D721Med (cell line): ENCODE results near the gene KLF11.
A peak's percentile ranks its signal among the peaks of the same experiment; 100 is the strongest.

Experiments
- DNase-seq: peaks from one replicate; pipeline ENCODE4 v3.0.0; 2011; ENCODE audit warnings: low spot score; ENCODE audit not compliant: insufficient read length
- FAIRE-seq: peaks from 2 replicates; lab custom pipeline; 2011; peaks lifted over from hg19 to GRCh38; lab: Jason Lieb, UNC
- TF ChIP-seq, protein P1 (sequence below): IDR thresholded peaks from 2 replicates; pipeline ENCODE4 v1.5.1; 2012; ENCODE audit warnings: mild to moderate bottlenecking, control low read depth; ENCODE audit not compliant: insufficient read depth; ENCODE audit errors: missing control alignments

Gene KLF11

DNA sequence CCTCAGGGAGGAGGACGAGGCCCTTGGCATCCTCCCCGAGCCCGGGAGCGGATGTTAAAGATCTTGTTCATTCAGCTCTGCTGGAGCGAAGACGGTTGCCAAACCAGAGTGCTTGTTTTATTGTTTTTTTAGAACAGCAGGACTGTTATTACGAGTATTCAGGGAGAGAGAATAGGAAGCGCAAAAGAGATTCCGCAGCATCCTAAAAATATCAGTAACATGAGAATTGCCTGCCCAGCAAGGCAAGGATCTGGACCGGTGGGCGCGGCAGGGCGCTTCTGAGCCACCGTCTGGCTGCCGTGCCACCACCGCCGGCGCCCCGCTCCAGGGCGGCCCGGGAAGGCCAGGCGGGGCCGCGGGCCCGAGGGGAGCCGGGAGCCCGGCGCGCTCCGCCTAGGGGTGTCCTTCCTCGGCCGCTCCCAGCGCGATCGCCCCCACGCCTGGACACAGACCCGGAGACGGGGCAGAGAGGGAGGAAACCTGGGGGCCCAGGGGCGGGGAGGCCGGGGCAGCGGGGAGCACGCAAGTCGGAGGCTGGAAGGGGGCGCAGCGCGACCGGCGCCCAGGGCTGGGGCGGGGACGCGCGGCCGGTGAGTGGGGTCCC lies 36.0 kb downstream of the KLF11 start:
- DNase-seq (no peak), FAIRE-seq (no peak)
- TF ChIP-seq, protein P1, sequence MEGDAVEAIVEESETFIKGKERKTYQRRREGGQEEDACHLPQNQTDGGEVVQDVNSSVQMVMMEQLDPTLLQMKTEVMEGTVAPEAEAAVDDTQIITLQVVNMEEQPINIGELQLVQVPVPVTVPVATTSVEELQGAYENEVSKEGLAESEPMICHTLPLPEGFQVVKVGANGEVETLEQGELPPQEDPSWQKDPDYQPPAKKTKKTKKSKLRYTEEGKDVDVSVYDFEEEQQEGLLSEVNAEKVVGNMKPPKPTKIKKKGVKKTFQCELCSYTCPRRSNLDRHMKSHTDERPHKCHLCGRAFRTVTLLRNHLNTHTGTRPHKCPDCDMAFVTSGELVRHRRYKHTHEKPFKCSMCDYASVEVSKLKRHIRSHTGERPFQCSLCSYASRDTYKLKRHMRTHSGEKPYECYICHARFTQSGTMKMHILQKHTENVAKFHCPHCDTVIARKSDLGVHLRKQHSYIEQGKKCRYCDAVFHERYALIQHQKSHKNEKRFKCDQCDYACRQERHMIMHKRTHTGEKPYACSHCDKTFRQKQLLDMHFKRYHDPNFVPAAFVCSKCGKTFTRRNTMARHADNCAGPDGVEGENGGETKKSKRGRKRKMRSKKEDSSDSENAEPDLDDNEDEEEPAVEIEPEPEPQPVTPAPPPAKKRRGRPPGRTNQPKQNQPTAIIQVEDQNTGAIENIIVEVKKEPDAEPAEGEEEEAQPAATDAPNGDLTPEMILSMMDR, result no peak

DNA sequence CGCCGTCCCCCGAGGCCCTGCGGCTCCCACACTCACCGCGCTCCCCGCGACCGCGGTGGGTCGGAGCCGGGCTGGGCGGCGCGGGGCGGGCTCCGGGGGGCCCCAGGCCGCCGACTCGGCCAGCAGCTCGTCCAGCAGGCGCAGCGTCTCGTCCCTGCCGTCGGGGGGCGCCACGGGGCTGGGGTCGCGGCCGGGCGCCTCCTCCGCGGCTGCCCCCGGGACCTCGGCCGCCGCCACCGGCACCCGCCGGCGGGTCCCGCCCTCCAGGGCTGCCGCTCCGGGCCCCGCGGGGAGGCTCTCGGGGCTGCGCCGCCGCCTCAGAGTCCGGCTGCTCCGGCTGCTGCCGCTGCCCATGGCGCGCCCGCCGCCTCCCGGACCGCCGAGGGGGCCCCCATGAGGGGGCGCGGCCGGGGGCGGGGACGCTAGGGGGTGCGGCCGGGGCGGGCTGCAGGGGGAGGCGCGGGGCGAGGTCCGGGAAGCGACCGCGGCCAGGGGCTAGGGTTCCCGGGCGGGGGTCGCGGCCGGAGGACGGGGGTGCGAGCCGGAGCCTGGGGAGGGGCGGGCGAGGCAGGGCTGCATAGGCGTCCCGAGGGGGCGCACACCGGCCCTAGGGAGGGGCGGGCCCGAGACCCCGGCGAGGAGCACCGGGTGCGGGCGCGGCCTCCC lies 36.7 kb downstream of the KLF11 start, which contains the start of gene CYS1:
TSS of gene CYS1 (minus strand) at position 542 of the 666 bp plus-strand sequence. CDS start at position 354, 188 bp downstream.
- TF ChIP-seq, protein P1, result peak; percentile 22
- peak; percentile 58 for DNase-seq
- FAIRE-seq, result no peak

DNA sequence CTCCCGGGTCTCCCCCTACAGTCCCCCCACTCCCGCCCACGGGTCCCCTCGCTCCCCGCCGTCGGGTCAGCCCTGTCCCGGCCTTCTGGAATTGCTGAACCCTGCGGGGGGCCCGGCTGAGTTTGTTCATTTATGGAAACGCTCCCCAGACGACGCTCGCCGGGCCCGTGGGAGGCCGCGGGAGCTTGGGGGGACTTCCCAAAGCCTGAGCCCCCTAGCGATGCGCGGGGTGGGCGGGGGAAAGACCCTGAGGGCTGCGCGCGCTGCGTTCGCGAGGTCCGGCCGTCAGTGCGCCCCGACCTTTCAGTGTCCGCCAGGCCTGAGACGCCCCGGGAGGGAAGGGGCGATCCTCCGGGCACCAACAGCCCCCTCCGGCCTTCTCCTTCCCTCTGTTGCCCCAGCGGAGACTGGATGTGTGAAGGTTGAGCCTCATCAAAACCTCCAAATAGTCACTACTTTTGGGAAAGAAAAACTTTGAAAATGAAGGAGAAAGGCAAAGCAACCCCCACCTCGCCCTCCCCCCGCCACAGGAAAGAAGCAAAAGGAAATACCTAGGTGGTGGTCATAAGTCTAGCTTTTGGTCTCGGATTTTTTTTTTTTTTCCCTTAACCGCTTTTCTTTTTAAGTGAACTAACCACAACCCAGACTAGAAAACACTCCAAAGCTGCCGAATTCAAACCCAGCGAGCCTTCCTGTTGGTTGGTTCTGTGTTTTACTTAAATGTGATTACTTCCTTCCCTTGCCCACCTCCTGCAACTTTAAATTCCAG lies 37.4 kb downstream of the KLF11 start:
- TF ChIP-seq, protein P1, result no peak

DNA sequence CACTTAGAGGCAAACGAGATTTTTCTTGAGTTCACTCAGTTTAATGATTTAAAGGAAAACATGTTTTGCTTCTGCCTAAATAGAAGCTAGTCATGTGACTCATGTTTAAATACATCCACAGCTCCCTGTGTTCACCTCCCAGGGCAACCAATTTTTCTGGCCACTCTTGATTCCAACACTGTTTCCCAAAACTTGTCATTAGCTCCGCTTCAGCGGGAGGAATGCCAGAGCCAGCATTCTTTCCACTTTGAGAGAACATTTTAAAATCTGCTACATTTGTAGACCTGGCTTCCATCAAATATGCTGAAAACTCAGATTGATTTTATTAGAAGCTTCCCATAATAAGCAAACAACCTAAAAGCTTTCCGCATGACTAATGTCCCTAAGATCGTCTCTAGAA lies 39.7 kb downstream of the KLF11 start:
- DNase-seq (no peak), FAIRE-seq (no peak)
- TF ChIP-seq, protein P1, result no peak

More for the DNA sequence above, 37.4 kb downstream of the KLF11 start:
- no peak for DNase-seq
- FAIRE-seq, result no peak

DNA sequence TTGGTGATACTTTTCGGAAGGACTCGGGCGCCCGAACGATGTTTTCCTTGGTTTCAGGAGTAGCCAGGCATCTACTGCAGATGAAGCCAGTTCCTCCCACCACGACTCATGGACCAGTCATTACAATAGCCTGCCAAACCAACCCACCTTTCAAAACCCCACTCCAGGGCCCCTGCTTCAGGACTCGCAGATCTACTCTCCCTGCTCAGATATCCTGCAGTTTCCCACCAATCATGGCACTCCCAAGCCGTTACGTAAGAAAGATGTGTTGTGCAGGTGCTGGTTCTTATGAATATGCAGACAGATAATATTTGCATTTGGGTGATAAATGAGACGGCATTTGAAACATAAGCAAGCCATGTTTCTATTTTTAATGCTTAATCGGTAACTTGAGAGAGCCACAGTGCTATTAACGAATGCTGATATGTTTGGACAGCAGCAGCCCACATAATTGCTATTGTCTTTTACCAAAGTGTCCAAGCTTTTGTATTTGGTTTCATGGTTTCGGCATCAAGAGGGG lies 40.4 kb downstream of the KLF11 start:
- no peak for DNase-seq
- TF ChIP-seq, protein P1, result no peak
- no peak for FAIRE-seq

GRCh38 chr2:10084223-10084865 lies 41.0 kb downstream of the KLF11 start:
- TF ChIP-seq, protein P1, result no peak
- DNase-seq (no peak), FAIRE-seq (no peak)
